Astrocyte (in vitro differentiated cells and primary cell): ENCODE data around the gene NCBP2L. TPM values are rescaled to one million over a fixed set of nuclear protein-coding genes. Genes with fewer than 3 reads are reported as not detected.
"Not testable (repeated sequence)": the region's sequence is repeated elsewhere in the genome, so short reads cannot be mapped to it uniquely, and the experiment has no call there.

Experiments
- DNase-seq: peaks from one replicate; pipeline ENCODE4 v3.0.0-alpha.2; 2010; ENCODE audit warnings: low read depth
- FAIRE-seq: peaks from 2 replicates; lab custom pipeline; 2011; peaks lifted over from hg19 to GRCh38; lab: Jason Lieb, UNC
- H2AFZ ChIP-seq: 2 replicates; pipeline ENCODE4 v1.6.0; 2012; ENCODE audit warnings: low read depth, low read length, inconsistent platforms
- H3K27ac ChIP-seq: 2 replicates; pipeline ENCODE4 v1.5.1; 2011; ENCODE audit warnings: low read depth, low read length, inconsistent platforms
- H3K27me3 ChIP-seq: 2 replicates; pipeline ENCODE4 v1.6.0; 2011; ENCODE audit warnings: low read length, inconsistent platforms; ENCODE audit not compliant: insufficient read depth
- H3K36me3 ChIP-seq: 2 replicates; pipeline ENCODE4 v1.5.1; 2011; ENCODE audit warnings: low read length, inconsistent platforms; ENCODE audit not compliant: insufficient read depth
- H3K4me1 ChIP-seq: 2 replicates; pipeline ENCODE4 v1.5.1; 2011; ENCODE audit warnings: low read length, inconsistent platforms; ENCODE audit not compliant: insufficient read depth
- H3K4me2 ChIP-seq: 2 replicates; pipeline ENCODE4 v1.6.0; 2012; ENCODE audit warnings: low read length, inconsistent platforms
- H3K4me3 ChIP-seq: 2 replicates; pipeline ENCODE4 v1.5.1; 2011; ENCODE audit warnings: low read depth, mild to moderate bottlenecking, low read length, inconsistent platforms; ENCODE audit not compliant: insufficient read depth
- H3K79me2 ChIP-seq: 2 replicates; pipeline ENCODE4 v1.6.0; 2012; ENCODE audit warnings: mild to moderate bottlenecking, low read length, inconsistent platforms; ENCODE audit not compliant: insufficient read depth
- H3K9ac ChIP-seq: 2 replicates; pipeline ENCODE4 v1.6.0; 2012; ENCODE audit warnings: mild to moderate bottlenecking, low read length, inconsistent platforms
- H3K9me3 ChIP-seq: 2 replicates; pipeline ENCODE4 v1.5.1; 2012; ENCODE audit warnings: low read depth, mild to moderate bottlenecking, low read length, inconsistent platforms; ENCODE audit not compliant: insufficient read depth
- H4K20me1 ChIP-seq: 2 replicates; pipeline ENCODE4 v1.6.0; 2012; ENCODE audit warnings: low read length, inconsistent platforms; ENCODE audit not compliant: insufficient read depth
- H3K27ac Mint-ChIP-seq: one replicate; pipeline ENCODE4 v1.8.0; 2021; ENCODE audit warnings: mild to moderate bottlenecking, mixed read lengths; ENCODE audit not compliant: unreplicated experiment
- H3K27me3 Mint-ChIP-seq: one replicate; pipeline ENCODE4 v1.8.0; 2021; ENCODE audit warnings: low read depth, mixed read lengths; ENCODE audit not compliant: unreplicated experiment
- H3K36me3 Mint-ChIP-seq: one replicate; pipeline ENCODE4 v1.8.0; 2021; ENCODE audit warnings: low read depth, mixed read lengths; ENCODE audit not compliant: unreplicated experiment
- H3K4me1 Mint-ChIP-seq: one replicate; pipeline ENCODE4 v1.8.0; 2021; ENCODE audit warnings: low read depth, mixed read lengths; ENCODE audit not compliant: unreplicated experiment
- H3K4me3 Mint-ChIP-seq: one replicate; pipeline ENCODE4 v1.8.0; 2021; ENCODE audit warnings: mild to moderate bottlenecking, moderate library complexity, mixed read lengths; ENCODE audit not compliant: unreplicated experiment
- H3K9me3 Mint-ChIP-seq: one replicate; pipeline ENCODE4 v1.8.0; 2021; ENCODE audit warnings: mild to moderate bottlenecking, mixed read lengths; ENCODE audit not compliant: unreplicated experiment
- EZH2 ChIP-seq: IDR thresholded peaks from 2 replicates; pipeline ENCODE4 v1.6.1; 2012; ENCODE audit warnings: mild to moderate bottlenecking, low read length, inconsistent platforms; ENCODE audit not compliant: insufficient read depth
- total RNA-seq: library from RNA; stranded (reverse); gene quantifications from 2 replicates; pipeline ENCODE4 v1.2.1, GENCODE V29; 2021
- TF ChIP-seq, protein P1 (sequence below): IDR thresholded peaks from 2 replicates; pipeline ENCODE4 v1.5.1; 2011; ENCODE audit warnings: low read depth, mild to moderate bottlenecking, inconsistent platforms, low read length, moderate library complexity; ENCODE audit not compliant: insufficient read depth

NCBP2L gene
- total RNA-seq, 1 donor from 2014 or later: not detected

- no peaks in the 10 kb centered on the region for H3K4me1 ChIP-seq
- H3K27me3 ChIP-seq: no peaks in the 10 kb centered on the region
- TF ChIP-seq EZH2: no peak
- TF ChIP-seq, protein P1, sequence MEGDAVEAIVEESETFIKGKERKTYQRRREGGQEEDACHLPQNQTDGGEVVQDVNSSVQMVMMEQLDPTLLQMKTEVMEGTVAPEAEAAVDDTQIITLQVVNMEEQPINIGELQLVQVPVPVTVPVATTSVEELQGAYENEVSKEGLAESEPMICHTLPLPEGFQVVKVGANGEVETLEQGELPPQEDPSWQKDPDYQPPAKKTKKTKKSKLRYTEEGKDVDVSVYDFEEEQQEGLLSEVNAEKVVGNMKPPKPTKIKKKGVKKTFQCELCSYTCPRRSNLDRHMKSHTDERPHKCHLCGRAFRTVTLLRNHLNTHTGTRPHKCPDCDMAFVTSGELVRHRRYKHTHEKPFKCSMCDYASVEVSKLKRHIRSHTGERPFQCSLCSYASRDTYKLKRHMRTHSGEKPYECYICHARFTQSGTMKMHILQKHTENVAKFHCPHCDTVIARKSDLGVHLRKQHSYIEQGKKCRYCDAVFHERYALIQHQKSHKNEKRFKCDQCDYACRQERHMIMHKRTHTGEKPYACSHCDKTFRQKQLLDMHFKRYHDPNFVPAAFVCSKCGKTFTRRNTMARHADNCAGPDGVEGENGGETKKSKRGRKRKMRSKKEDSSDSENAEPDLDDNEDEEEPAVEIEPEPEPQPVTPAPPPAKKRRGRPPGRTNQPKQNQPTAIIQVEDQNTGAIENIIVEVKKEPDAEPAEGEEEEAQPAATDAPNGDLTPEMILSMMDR: no peak
- no peak overlapping the region for H2AFZ ChIP-seq
- H3K9ac ChIP-seq: no peak overlapping the region
- DNase-seq (no peak), FAIRE-seq (no peak)
- H4K20me1 ChIP-seq: no peaks in the 10 kb centered on the region
- H3K4me2 ChIP-seq: no peak overlapping the region
- no peaks in the 10 kb centered on the region for H3K36me3 ChIP-seq
- H3K27ac ChIP-seq: no peak overlapping the region
- H3K79me2 ChIP-seq: no peaks in the 10 kb centered on the region
- H3K9me3 ChIP-seq: no peaks in the 10 kb centered on the region
- Mint-ChIP-seq H3K4me1 (no peaks in the 10 kb centered on the region), H3K4me3 (no peak overlapping the region), H3K27ac (no peak overlapping the region), H3K36me3 (no peaks in the 10 kb centered on the region), H3K9me3 (peaks cover 2% of the 10 kb centered on the region), H3K27me3 (no peaks in the 10 kb centered on the region)
- no peak overlapping the region for H3K4me3 ChIP-seq
These were observed 27.6 kb downstream of the NCBP2L start for GRCh38 chrX:107805179-107805578.

- not testable (repeated sequence) for H3K4me2 ChIP-seq, H3K27ac Mint-ChIP-seq, H3K27ac ChIP-seq, H3K4me1 Mint-ChIP-seq, DNase-seq, H3K9ac ChIP-seq, H3K9me3 Mint-ChIP-seq, H3K4me3 ChIP-seq, H3K4me1 ChIP-seq, H3K36me3 Mint-ChIP-seq, H4K20me1 ChIP-seq, H3K36me3 ChIP-seq, H2AFZ ChIP-seq, H3K79me2 ChIP-seq, H3K27me3 ChIP-seq, H3K4me3 Mint-ChIP-seq, FAIRE-seq, H3K9me3 ChIP-seq, H3K27me3 Mint-ChIP-seq
These were observed 32.5 kb downstream of the NCBP2L start for GRCh38 chrX:107810053-107810452.

DNA sequence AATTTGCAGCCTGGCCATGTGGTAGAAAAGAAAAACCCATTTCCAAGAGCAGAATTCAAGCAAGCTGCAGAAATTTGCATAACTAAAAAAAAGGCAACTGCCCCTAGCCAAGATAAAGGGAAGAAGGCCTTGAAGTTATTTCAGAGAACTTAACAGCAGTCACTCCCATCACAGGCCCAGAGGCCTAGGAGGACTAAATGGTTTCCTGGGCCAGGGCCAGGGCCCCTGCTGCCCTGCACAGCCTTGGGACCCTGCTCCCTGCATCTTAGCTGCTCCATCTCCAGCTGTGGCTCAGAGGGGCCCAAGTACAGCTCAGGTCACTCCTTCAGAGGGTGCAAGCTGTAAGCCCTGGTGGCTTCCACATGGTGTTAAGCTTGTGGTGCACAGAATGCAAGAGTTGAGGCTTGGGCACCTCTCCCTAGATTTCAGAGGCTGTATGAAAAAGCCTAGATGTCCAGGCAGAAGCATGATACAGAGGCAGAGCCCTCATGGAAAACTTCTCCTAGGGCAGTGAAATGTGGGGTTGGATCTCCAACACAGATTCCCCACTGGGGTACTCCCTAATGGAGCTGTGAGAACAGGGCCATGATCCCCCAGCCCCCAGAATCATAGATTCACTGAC lies 41.5 kb downstream of the NCBP2L start:
- no peaks in the 10 kb centered on the region for H3K4me1 ChIP-seq
- peaks cover 7% of the 10 kb centered on the region for H3K9me3 ChIP-seq
- no peaks in the 10 kb centered on the region for H4K20me1 ChIP-seq
- Mint-ChIP-seq H3K4me3 (no peak overlapping the region), H3K27ac (no peak overlapping the region), H3K27me3 (no peaks in the 10 kb centered on the region), H3K4me1 (peaks cover 3% of the 10 kb centered on the region), H3K9me3 (peaks cover 3% of the 10 kb centered on the region), H3K36me3 (peaks cover 2% of the 10 kb centered on the region)
- TF ChIP-seq, protein P1: no peak
- TF ChIP-seq EZH2: no peak
- no peak overlapping the region for H3K9ac ChIP-seq
- H3K4me3 ChIP-seq: no peak overlapping the region
- no peaks in the 10 kb centered on the region for H3K27me3 ChIP-seq
- no peak for DNase-seq
- no peak overlapping the region for H2AFZ ChIP-seq
- no peak overlapping the region for H3K4me2 ChIP-seq
- no peaks in the 10 kb centered on the region for H3K79me2 ChIP-seq
- no peak overlapping the region for H3K27ac ChIP-seq
- no peak for FAIRE-seq
- no peaks in the 10 kb centered on the region for H3K36me3 ChIP-seq
